Measurements from ENCODE around the gene B4GALNT3. TPM values are rescaled to one million over a fixed set of nuclear protein-coding genes. Genes with fewer than 3 reads are reported as not detected.
A peak's percentile ranks its signal among the peaks of the same experiment; 100 is the strongest.

The B4GALNT3 gene
- total and polyA plus RNA-seq, 2 of the 13 experiments (the other 11 are each of a cell fraction or from before 2014, with no cell fraction given): 3.2 to 4.4 TPM

GRCh38 chr12:570921-571794 lies 111.4 kb downstream of the B4GALNT3 start (continued):
- 0 out of 2 replicates have a peak, but pooled peaks have one; percentile 48 for TF ChIP-seq MTERF4 (CRISPR knock-in tag; IDR thresholded peaks at IDR 0.05)
- TF ChIP-seq SRSF4 (IDR thresholded peaks at IDR 0.05; ENCODE audit: low read depth, low read length, poor library complexity, severe bottlenecking): no peak
- TF ChIP-seq MXD4 (CRISPR knock-in tag; IDR thresholded peaks at IDR 0.05): no peak
- TF ChIP-seq ZNF644 (CRISPR knock-in tag; IDR thresholded peaks at IDR 0.05; ENCODE audit: low read depth): no peak; the same call in 1 of the 2 replicates
- no peak for TF ChIP-seq ZKSCAN8 (CRISPR knock-in tag; IDR thresholded peaks at IDR 0.05; ENCODE audit: borderline replicate concordance)
- no peak for TF ChIP-seq MXD1 (CRISPR knock-in tag; IDR thresholded peaks at IDR 0.05)
- TF ChIP-seq ZNF574 (CRISPR knock-in tag; IDR thresholded peaks at IDR 0.05): no peak; the same call in 1 of the 2 replicates
- TF ChIP-seq ZGPAT (CRISPR knock-in tag; IDR thresholded peaks at IDR 0.05): no peak
- TF ChIP-seq MAF1 (CRISPR knock-in tag; IDR thresholded peaks at IDR 0.05; ENCODE audit: borderline replicate concordance): no peak
- TF ChIP-seq ZMYM3 (CRISPR knock-in tag; IDR thresholded peaks at IDR 0.05): no peak; the same call in 1 of the 2 replicates
- no peak for TF ChIP-seq MNT (IDR thresholded peaks at IDR 0.05)
- no peak for TF ChIP-seq TBL1XR1 (IDR thresholded peaks at IDR 0.05; ENCODE audit: borderline replicate concordance, low read length, partially characterized antibody)
- TF ChIP-seq ZNF513 (CRISPR knock-in tag; conservative IDR thresholded peaks at IDR 0.05): no peak
- no peak for TF ChIP-seq IKZF1 (IDR thresholded peaks at IDR 0.05)
- no peak for TF ChIP-seq ZNF580 (CRISPR knock-in tag; IDR thresholded peaks at IDR 0.05; ENCODE audit: borderline replicate concordance, low read depth)
- no peak for TF ChIP-seq POLR2AphosphoS2 (IDR thresholded peaks at IDR 0.05; ENCODE audit: low read depth, low read length)
- TF ChIP-seq ZNF101 (CRISPR knock-in tag; IDR thresholded peaks at IDR 0.05; ENCODE audit: borderline replicate concordance, low read depth): no peak
- no peak for TF ChIP-seq ZNF746 (CRISPR knock-in tag; IDR thresholded peaks at IDR 0.05)
- TF ChIP-seq SOX6 (IDR thresholded peaks at IDR 0.05): no peak
- peak; percentile 81 for TF ChIP-seq SOX6 (CRISPR knock-in tag; IDR thresholded peaks at IDR 0.05)
